GM21717 (cell line): ENCODE results near the gene NXPH3.
"Not testable (repeated sequence)": the region's sequence is repeated elsewhere in the genome, so short reads cannot be mapped to it uniquely, and the experiment has no call there.

Experiments
- ATAC-seq: cut with Tn5 transposase; IDR thresholded peaks from one replicate; pipeline ENCODE4 v1.9.1; 2021; ENCODE audit warnings: mild to moderate bottlenecking, moderate library complexity; ENCODE audit not compliant: unreplicated experiment

NXPH3 gene

DNA sequence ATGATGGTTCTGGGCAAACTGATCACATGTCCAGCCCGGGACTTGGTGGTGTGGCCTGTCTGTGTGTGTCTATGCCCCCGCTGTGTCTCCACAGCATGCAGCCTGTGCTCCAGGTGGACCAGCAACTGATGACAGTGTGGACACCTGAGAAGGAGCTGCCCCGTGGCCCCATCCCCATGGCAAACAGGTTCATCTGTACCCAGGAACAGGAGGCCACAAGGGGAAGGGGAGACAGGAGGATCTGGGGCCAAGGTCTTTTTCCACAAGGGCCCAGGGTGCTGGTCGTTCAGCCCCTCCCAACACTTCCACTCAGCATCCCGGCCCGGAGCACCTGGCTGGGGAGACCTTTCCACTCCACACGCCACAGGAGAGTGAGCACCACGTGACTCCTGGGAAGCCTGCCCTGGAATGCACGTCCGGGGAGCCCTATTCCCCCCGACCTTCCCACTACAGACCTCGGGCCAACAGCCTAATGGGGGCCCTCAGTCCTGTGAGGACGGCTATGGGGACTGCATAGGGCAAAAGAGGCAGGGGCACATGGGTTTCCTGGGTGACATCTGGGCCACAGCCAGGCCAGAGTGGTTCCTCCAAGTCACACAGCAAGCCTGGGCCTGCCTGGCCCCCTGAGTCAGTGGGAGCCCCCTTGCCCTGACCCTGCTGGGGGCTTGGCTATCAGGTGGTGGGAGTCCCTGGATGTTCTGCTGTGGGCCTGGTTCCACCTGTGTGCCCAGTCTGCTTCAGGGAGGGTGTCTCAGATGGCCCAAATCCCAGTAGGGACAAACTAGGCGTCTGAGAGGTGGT, 20.8 kb upstream of the NXPH3 start:
- no peak for ATAC-seq

DNA sequence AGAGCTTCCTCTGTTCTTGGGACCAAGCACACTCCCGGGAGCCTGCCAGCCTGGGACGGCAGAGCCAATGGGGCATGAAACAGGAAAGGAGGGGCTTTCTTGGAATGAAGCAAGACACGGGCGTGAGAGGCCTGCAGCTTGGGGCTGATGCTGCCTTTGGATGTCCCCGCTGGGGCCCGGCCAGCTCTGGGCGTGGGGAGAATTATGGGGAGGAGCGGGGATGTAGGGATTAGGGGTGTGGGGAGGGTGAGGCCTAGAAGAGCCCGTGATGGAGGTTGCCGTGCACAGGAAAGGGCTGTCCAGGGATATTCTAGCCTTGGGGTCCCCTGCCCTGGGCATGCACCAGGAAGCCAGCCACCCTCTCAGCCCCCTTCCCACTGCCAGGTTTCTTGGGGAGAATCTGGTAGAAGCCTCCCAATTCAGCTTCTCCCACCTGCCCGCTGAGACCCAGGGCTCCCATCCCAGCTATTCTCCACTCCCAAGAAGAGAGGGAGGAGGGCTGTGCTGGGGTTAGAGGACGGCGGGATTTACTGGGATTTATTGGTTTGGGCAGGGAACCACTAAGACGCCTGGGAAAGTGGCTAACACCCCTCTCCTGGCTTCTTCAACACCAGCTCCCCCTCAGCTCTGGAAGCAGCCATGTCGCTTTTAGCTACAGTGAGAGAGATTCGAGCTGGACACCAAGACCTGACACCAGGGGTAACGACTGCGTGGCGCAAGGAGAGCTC, 20.0 kb upstream of the NXPH3 start:
- no peak for ATAC-seq

- no peak for ATAC-seq
Observed at GRCh38 chr17:49556223-49556943, 19.3 kb upstream of the NXPH3 start.

- no peak for ATAC-seq
Observed at GRCh38 chr17:49557312-49558024, 18.2 kb upstream of the NXPH3 start.

DNA sequence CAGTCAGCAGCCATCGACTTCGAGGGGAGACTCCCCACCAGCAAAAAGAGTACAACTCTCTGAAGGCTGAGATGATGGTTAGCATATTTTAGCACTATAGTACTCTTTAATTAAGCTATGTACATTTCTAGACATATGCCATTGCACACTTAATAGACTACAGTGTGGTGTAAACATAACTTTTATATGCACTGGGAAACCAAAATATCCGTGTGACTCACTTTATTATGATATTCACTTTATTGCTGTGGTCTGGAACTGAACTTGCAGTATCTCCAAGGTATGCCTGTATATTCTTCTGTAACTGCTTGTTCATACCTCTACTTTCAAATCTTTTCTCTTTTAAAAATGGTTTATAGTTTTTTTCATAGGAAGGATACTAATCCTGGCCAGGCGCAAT, 11.0 kb upstream of the NXPH3 start:
- no peak for ATAC-seq

DNA sequence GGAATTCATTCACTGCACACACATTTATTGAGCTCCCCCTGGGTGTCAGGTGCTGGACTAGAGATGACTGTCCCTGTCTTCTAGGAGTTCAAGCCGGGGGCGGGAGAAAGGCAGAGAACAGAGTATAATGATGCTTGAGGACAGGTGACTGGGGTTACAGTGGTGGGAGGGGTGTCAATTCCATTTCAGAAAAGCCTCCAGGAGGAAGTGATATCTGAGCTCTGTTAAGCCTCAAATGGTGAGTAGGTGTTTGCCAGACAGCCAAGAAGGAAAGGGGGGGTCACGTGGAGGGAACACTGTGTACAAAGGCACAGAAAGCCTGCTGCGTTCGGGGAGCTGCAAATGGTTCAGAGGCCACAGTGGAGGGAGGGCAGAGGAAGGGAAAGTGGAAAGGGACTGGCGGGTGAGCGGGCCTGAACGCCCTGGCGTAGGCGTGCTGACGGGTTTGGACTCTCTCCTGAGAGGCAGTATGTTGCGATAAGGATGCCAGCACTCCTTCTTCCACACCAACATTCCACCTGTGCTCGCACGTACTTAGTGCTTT, 9.7 kb upstream of the NXPH3 start:
- ATAC-seq: no peak

DNA sequence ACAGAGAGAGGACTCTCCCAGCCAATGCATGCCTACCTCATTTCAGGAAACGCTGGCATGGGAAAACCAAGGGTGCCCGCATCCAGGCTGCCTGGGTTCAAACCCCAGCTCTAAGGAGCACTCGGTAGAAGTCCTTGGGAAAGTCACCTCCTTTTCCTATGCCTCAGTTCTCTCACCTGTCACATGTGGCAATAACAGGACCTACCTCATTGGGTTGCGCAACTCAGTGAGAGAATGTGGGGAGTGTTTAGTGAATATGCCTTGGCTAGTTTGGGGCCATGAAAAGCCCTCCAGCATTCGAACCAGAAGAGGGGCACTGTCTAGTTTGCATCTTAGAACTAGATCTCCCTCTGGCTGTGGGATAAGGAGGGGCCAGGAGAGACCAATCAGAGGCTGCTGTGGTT, 9.0 kb upstream of the NXPH3 start:
- ATAC-seq: no peak

DNA sequence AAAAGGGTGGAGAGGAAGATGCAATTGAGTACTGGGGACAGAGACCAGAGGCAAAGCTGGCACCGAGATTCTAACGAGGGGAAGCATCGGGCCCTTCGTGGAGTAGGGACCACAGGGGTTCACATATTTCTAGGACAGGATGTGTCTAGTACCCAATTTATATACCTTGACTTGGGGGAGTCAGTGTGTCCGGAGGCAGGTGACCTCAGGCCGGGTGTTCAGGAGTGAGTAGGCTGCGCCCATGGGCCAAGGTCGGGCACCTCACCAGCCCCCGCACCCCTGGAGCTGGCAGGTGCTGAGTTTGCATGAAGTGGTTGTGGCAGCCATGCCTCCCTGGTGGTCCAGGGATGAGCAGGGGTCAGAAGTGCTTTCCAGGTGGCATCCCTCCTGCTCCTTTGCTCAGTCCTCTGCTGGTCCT, 8.6 kb upstream of the NXPH3 start:
- no peak for ATAC-seq

GRCh38 chr17:49567871-49568694, 7.6 kb upstream of the NXPH3 start:
- ATAC-seq: no peak

DNA sequence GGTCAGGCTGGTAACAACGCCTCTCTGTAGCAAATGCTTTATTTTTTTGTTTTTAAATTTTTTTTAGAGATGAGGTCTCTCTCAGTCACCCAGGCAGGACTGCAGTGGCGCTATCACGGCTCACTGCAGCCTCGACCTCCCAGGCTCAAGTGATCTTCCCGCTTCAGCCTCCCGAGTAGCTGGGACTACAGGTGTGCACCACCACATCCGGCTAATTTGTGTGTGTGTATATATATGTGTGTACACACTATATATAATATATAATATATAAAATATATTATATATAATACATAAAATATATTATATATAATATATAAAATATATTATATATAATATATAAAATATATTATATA, 7.0 kb upstream of the NXPH3 start:
- not testable (repeated sequence) for ATAC-seq

GRCh38 chr17:49570540-49571242, 5.0 kb upstream of the NXPH3 start:
- no peak for ATAC-seq

GRCh38 chr17:49571283-49571682, 4.4 kb upstream of the NXPH3 start:
- ATAC-seq: no peak

DNA sequence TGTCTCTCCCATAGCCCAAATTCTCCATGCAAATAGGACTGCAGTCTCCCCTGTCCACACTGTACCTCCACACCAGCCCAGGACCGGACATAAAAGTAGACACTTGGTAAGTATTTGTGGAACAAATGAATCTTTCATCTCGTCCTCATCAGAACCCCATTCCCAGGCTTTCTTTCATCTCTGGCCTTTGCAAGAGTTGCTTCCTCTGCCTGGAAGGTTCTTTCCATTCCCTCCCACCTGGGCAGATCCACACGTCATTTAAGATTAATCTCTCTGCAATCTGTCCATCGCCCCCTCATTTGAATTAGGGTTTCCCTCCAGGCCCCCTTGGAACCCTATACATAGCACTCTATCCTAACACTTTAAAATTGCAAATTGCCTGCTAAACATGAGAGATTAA, 3.9 kb upstream of the NXPH3 start:
- no peak for ATAC-seq

- no peak for ATAC-seq
Observed at GRCh38 chr17:49572226-49572625, 3.4 kb upstream of the NXPH3 start.

GRCh38 chr17:49572806-49573420, 2.8 kb upstream of the NXPH3 start:
- ATAC-seq: no peak

DNA sequence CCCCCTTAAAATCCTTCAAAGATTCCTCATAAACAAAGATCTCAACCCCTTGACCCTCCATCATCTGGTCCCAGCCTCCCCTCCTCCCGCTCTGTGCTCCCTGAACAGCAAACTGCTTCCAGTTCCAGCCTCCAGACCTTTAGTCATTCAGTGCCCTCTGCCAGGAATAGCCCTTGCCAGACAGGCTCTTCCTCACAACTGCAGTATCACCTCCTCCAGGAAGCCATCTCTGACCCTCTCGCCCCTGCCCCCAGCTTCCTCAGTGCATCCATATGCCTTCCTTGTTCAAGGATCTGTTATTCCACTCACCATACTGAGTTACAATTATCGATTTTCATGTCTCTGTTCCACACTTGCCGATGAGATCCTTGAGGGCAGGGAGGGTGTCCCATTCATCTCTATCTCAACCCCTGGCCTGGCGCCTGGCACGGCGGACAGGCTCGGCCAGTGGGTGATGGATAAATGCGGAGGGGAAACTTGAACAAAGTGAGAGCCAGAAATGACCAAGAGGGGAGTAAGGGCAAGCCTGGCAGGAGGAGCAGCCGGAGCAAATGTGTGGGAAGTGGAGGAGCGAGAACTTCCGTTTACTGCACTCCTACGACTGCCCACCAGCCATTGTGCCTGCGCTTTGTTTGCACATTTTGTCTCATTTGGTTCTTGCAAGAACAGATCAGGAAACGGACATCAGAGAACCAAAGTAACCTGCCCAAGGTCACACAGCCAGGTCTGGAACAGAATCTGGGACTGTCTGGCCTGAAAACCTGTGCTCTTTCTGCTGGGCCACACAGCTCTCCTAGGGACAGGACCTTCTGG, 2.0 kb upstream of the NXPH3 start:
- ATAC-seq: no peak

DNA sequence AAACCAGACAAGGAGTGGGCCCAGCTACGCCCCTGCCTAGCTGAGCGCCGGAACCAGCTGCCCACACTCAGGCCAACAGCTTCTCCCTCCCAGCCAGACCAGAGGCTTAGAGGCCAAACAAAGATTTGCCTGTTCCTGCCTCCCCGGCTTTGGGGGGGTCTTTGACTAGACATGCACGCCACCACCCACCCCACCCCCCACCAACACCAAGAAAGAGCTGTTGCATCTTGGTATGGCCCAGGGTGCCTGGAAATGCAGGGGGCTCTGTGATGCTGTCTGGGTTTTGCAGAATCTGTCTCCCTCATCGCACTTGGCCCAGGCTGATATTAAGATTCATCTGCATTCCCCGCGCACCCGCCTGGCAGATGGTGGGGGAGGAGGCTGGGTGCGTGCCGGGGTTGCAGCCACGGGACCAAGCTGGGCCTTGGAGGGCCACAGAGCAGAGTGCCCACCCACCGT, 1.3 kb upstream of the NXPH3 start:
- ATAC-seq: no peak
